ENCODE measurements around the gene SF3B4. TPM values are rescaled to one million over a fixed set of nuclear protein-coding genes. Genes with fewer than 3 reads are reported as not detected.
"Not testable (repeated sequence)": the region's sequence is repeated elsewhere in the genome, so short reads cannot be mapped to it uniquely, and the experiment has no call there.

The SF3B4 gene
- total RNA-seq, 1 experiment from 2014 or later = 120 TPM

DNA sequence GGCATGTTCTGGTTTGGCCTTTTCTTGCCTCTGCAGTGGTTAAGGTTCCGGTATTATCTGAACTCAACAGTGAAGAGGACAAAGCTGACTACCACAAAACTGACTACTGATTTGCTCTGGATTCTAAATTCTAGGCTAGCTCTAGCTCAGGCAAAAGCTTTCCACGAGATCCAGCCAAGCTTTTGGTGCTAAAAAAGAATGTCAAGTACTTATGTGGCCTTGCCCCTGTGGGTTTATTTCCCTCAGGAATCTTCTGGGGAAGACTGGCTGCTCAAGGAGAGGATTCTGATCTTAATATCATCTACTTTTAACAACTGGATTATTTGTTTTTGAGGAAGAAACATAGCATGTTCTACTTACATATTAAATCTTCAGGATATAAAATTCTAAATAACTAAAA, 35.1 kb upstream of the SF3B4 start:
- Histone ChIP-seq H3K27me3 (ENCODE audit: control insufficient read depth, insufficient read depth, low read length) (no peaks in the 10 kb centered on the region), H3K27ac (ENCODE audit: low read length) (no peak overlapping the region), H3K9me3 (ENCODE audit: control insufficient read depth, insufficient read depth, low read depth, low read length) (no peaks in the 10 kb centered on the region), H3K36me3 (ENCODE audit: control insufficient read depth, insufficient read depth, low read length) (peaks cover 7% of the 10 kb centered on the region), H3K4me3 (ENCODE audit: low read depth in 2 of 2, low read length in 2 of 2) (no peak overlapping the region), H3K4me1 (ENCODE audit: control insufficient read depth, insufficient read depth, low read length) (no peaks in the 10 kb centered on the region)
- intact Hi-C loops (cut with micrococcal nuclease; ENCODE audit: unreplicated experiment) = loop anchor here (1.0 to 5.0 kb wide), 2 partner anchors 88 to 205 kb away; no protein-coding TSS in a partner anchor
- ATAC-seq (no peak), DNase-seq (ENCODE audit: low read depth, low spot score) (no peak)
- POLR2A ChIA-PET = no interaction called here
- CTCF ChIA-PET = interaction anchor here (1.5 kb wide), 2 partner anchors 89 to 225 kb away, joined by 4 to 5 read pairs; no protein-coding TSS in a partner anchor
- no TSS peak for BruUV-seq (replicated peaks)
- in situ Hi-C loops (cut with HindIII; ENCODE audit: low pct_unique_long_range_greater_than_20kb, low sequenced_read_pairs) = no loop called here
- TF ChIP-seq REST (IDR thresholded peaks at IDR 0.05; ENCODE audit: insufficient read depth in 1 of 2, low read depth in 2 of 2, low read length in 1 of 2) (no peak), POLR2AphosphoS5 (IDR thresholded peaks at IDR 0.05; ENCODE audit: low read depth, low read length) (no peak), TCF7L2 (IDR thresholded peaks at IDR 0.05; ENCODE audit: low read depth, low read length) (no peak)

DNA sequence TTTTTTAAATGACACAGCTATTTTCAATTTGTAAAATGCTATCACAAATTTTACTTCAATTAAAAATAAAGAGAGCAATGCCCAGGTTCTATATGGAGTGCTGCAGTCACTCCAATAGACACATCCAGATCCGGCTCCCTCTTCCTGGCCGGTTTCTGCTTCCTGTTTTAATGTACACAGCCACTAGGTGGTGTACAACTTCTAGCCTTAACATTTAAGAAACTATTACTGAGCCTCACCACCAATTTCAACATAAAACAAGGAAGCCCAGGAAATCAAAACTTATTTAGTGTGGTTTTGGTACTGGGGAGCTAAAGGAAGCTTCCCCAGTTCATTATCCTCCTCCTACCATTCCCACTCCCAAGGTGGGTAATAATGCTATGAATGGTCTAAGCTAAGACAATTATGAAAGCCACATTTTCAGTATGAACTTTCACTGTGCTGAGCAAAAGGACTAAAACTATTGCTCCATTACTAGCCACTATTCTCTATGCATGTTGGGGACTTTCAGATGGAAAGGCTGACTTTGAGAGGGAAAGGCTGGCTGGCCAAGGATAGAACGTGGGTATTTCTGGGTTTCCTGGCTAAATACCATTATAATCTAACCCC, 34.5 kb upstream of the SF3B4 start:
- no peak for TF ChIP-seq TCF7L2 (IDR thresholded peaks at IDR 0.05; ENCODE audit: low read depth, low read length)
- no peak for TF ChIP-seq POLR2AphosphoS5 (IDR thresholded peaks at IDR 0.05; ENCODE audit: low read depth, low read length)
- no peak for TF ChIP-seq REST (IDR thresholded peaks at IDR 0.05; ENCODE audit: insufficient read depth in 1 of 2, low read depth in 2 of 2, low read length in 1 of 2)
- TF ChIP-seq CTCF (IDR thresholded peaks at IDR 0.05) = peak; percentile 84
- no peak for TF ChIP-seq SIN3A (IDR thresholded peaks at IDR 0.05; ENCODE audit: borderline replicate concordance, insufficient read depth, low read depth, low read length)

DNA sequence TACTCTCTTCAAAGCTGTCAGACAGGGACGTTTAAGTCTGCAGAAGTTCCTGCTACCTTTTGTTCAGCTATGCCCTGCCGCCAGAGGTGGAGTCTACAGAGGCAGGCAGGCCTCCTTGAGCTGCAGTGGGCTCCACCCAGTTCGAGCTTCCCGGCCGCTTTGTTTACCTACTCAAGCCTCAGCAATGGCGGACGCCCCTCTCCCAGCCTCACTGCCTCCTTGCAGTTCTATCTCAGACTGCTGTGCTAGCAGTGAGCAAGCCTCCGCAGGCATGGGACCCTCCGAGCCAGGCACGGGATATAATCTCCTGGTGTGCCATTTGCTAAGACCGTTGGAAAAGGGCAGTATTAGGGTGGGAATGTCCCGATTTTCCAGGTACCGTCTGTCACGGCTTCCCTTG, 29.9 kb upstream of the SF3B4 start:
- H3K27me3 ChIP-seq (ENCODE audit: control insufficient read depth, insufficient read depth, low read length); H3K9me3 ChIP-seq (ENCODE audit: control insufficient read depth, insufficient read depth, low read depth, low read length); POLR2A ChIA-PET; DNase-seq (ENCODE audit: low read depth, low spot score); H3K36me3 ChIP-seq (ENCODE audit: control insufficient read depth, insufficient read depth, low read length); H3K4me1 ChIP-seq (ENCODE audit: control insufficient read depth, insufficient read depth, low read length); BruUV-seq (replicated peaks); H3K27ac ChIP-seq (ENCODE audit: low read length); ATAC-seq; in situ Hi-C loops (cut with HindIII; ENCODE audit: low pct_unique_long_range_greater_than_20kb, low sequenced_read_pairs); H3K4me3 ChIP-seq (ENCODE audit: low read depth in 2 of 2, low read length in 2 of 2); intact Hi-C loops (cut with micrococcal nuclease; ENCODE audit: unreplicated experiment): not testable (repeated sequence)
- CTCF ChIA-PET = interaction anchor here (0.7 kb wide), 1 partner anchor 138 kb away, joined by 5 read pairs; no protein-coding TSS in a partner anchor

More for the DNA sequence above, 34.5 kb upstream of the SF3B4 start:
- H3K4me1 ChIP-seq (ENCODE audit: control insufficient read depth, insufficient read depth, low read length) = no peaks in the 10 kb centered on the region
- BruUV-seq (replicated peaks) = no TSS peak
- H3K27ac ChIP-seq (ENCODE audit: low read length) = no peak overlapping the region
- intact Hi-C loops (cut with micrococcal nuclease; ENCODE audit: unreplicated experiment) = loop anchor here (1.0 to 5.0 kb wide), 2 partner anchors 88 to 205 kb away; no protein-coding TSS in a partner anchor
- no peaks in the 10 kb centered on the region for H3K27me3 ChIP-seq (ENCODE audit: control insufficient read depth, insufficient read depth, low read length)
- peaks cover 7% of the 10 kb centered on the region for H3K36me3 ChIP-seq (ENCODE audit: control insufficient read depth, insufficient read depth, low read length)
- ChIA-PET POLR2A (no interaction called here), CTCF (interaction anchor here (0.5 to 1.5 kb wide), 3 partner anchors 12 to 225 kb away, joined by 4 to 5 read pairs (median 5); no protein-coding TSS in a partner anchor)
- in situ Hi-C loops (cut with HindIII; ENCODE audit: low pct_unique_long_range_greater_than_20kb, low sequenced_read_pairs) = no loop called here
- ATAC-seq (peak; percentile 96), DNase-seq (ENCODE audit: low read depth, low spot score) (peak; percentile 51)
- no peak overlapping the region for H3K4me3 ChIP-seq (ENCODE audit: low read depth in 2 of 2, low read length in 2 of 2)
- no peaks in the 10 kb centered on the region for H3K9me3 ChIP-seq (ENCODE audit: control insufficient read depth, insufficient read depth, low read depth, low read length)
